ENCODE measurements around the gene MATR3. TPM values are rescaled to one million over a fixed set of nuclear protein-coding genes. Genes with fewer than 3 reads are reported as not detected.

MATR3 gene
- total and polyA plus RNA-seq, 2 of the 4 experiments (the other 2 are of a cell fraction), result 81.4 to 367 TPM

DNA sequence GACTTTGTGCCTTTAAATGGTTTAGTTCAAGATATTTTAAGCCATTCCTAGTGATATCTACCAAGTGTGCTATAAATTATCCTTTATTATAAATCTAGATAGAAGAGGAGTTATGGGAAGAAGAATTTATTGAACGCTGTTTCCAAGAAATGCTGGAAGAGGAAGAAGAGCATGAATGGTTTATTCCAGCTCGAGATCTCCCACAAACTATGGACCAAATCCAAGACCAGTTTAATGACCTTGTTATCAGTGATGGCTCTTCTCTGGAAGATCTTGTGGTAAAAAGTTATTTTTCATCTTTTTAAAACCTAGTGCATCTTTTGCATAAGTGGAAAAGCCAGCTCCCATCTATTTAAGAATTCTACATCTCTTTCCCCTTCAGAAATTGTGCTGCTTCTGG, 70.9 kb downstream of the MATR3 start:
- H2AK9ac ChIP-seq (replicated peaks; ENCODE audit: low read depth, low read length, poor library complexity), result no peak overlapping the region
- DNase-seq (no peak), ATAC-seq (ENCODE audit: low read depth) (no peak)
- H3K9ac ChIP-seq (ENCODE audit: low read depth, low read length), result no peak overlapping the region
- no peaks in the 10 kb centered on the region for H3K27me3 ChIP-seq (ENCODE audit: control insufficient read depth, insufficient read depth, low read length)
- H2BK15ac ChIP-seq (ENCODE audit: low read depth, low read length), result no peak overlapping the region
- POLR2A ChIA-PET (ENCODE audit: unreplicated experiment), result no interaction called here
- no peak overlapping the region for H2BK5ac ChIP-seq (ENCODE audit: low read depth, low read length, poor library complexity, severe bottlenecking)
- H4K8ac ChIP-seq (ENCODE audit: low read depth in 2 of 2, low read length in 2 of 2), result no peak overlapping the region
- H3K56ac ChIP-seq (ENCODE audit: extremely low read depth, insufficient read depth, low read length), result no peak overlapping the region
- H4K91ac ChIP-seq (ENCODE audit: insufficient read depth, low read depth, low read length), result no peak overlapping the region
- no peak for TF ChIP-seq MAZ (IDR thresholded peaks at IDR 0.05; ENCODE audit: borderline replicate concordance, low read depth, low read length)
- peaks cover 30% of the 10 kb centered on the region for H3K36me3 ChIP-seq (ENCODE audit: control insufficient read depth, insufficient read depth, low read length)
- dilution Hi-C loops (cut with HindIII; ENCODE audit: low sequenced_read_pairs, unreplicated experiment) (no loop called here), in situ Hi-C loops (cut with MboI; ENCODE audit: low sequenced_read_pairs) (no loop called here), intact Hi-C loops (cut with micrococcal nuclease) (no loop called here)
- H3K4ac ChIP-seq (ENCODE audit: low read depth, low read length), result no peak overlapping the region
- peaks cover 4% of the 10 kb centered on the region for H3K4me1 ChIP-seq (ENCODE audit: control insufficient read depth, insufficient read depth, low read length)
- no peak overlapping the region for H3K18ac ChIP-seq (ENCODE audit: low read depth, low read length)
- H3K9me1 ChIP-seq (ENCODE audit: insufficient read depth, low read length), result peaks cover 2% of the 10 kb centered on the region
- H2BK20ac ChIP-seq (ENCODE audit: low read depth, low read length), result no peak overlapping the region
- no peak overlapping the region for H3K23ac ChIP-seq (ENCODE audit: low read depth, low read length)
- no peak overlapping the region for H4K5ac ChIP-seq (ENCODE audit: low read depth, low read length)
- no peak overlapping the region for H3K27ac ChIP-seq (ENCODE audit: insufficient read depth, low read length)
- no peaks in the 10 kb centered on the region for H3K9me3 ChIP-seq (ENCODE audit: control insufficient read depth, insufficient read depth, low read length)
- no peak overlapping the region for H2AK5ac ChIP-seq (ENCODE audit: low read depth, low read length)
- no CpG with 5 or more reads among the region's 2 CpGs for whole genome bisulfite sequencing, 2 experiments (ENCODE audit: extremely low coverage in 2 of 2, insufficient read length in 1 of 2)
- H3K4me2 ChIP-seq (ENCODE audit: low read depth, low read length), result no peak overlapping the region
- CTCF ChIA-PET, result no interaction called here
- peaks cover 45% of the 10 kb centered on the region for H4K20me1 ChIP-seq (ENCODE audit: insufficient read depth, low read length)
- no peak overlapping the region for H2BK120ac ChIP-seq (ENCODE audit: low read depth, low read length)
- no peak overlapping the region for H3K14ac ChIP-seq (replicated peaks; ENCODE audit: low read depth, low read length)
- peaks cover 19 to 60% of the 10 kb centered on the region in 2 experiments for H3K79me1 ChIP-seq (ENCODE audit: low read depth in 1 of 2, low read length in 2 of 2)
- no TSS peak for BruUV-seq (replicated peaks)
- H3K4me3 ChIP-seq (ENCODE audit: insufficient read depth, low read depth, low read length), result no peak overlapping the region
- H2AFZ ChIP-seq (replicated peaks; ENCODE audit: low read length, poor library complexity), result no peak overlapping the region

All from IMR-90 (cell line).